ENCODE measurements around the gene PTGER2.

Gene PTGER2

GRCh38 chr14:52338051-52338681, 24.1 kb downstream of the PTGER2 start:
- peak; percentile 88 for DNase-seq (ENCODE audit: low read depth)

DNA sequence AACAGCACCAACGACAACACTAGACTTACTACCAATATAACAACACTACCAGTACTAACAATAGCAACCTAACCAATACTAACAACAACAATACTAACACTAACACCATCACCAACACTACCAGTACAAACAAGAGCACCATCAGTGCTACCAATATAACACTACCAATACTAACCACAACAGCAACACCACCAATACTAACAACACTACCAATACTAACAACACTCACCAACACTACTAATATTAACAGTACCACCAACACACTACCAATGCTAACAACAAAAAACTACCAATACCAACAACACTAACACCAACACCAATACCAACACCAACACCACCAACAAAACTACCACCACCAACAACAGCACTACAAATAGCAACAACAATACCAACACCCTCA, 25.1 kb downstream of the PTGER2 start:
- DNase-seq (ENCODE audit: low read depth), result no peak

GRCh38 chr14:52342849-52343596, 28.9 kb downstream of the PTGER2 start:
- DNase-seq (ENCODE audit: low read depth), result peak; percentile 67

DNA sequence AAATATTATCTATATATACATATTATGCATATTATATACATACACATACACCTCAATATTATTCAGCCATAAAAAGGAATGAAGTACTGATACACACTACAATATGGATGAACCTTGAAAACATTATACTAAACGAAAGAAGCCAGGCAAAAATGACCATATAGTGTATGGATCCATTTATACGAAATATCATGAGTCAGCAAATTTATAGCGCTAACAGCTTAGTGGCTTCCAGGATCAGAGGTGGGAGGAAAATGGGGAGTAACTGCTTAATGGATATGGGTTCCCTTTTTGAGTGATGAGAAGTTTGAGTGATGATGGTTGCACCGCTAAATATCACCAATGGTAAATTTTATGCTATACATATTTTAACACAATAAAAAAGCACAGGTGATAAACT, 32.7 kb downstream of the PTGER2 start:
- DNase-seq (ENCODE audit: low read depth), result no peak

- no peak for DNase-seq (ENCODE audit: low read depth)
Observed at GRCh38 chr14:52348279-52348678, 34.2 kb downstream of the PTGER2 start.

- peak; percentile 83 for DNase-seq (ENCODE audit: low read depth)
Observed at GRCh38 chr14:52348776-52349175, 34.7 kb downstream of the PTGER2 start.

- no peak for DNase-seq (ENCODE audit: low read depth)
Observed at GRCh38 chr14:52349731-52350130, 35.6 kb downstream of the PTGER2 start.

- no peak for DNase-seq (ENCODE audit: low read depth)
Observed at GRCh38 chr14:52350445-52350844, 36.3 kb downstream of the PTGER2 start.

DNA sequence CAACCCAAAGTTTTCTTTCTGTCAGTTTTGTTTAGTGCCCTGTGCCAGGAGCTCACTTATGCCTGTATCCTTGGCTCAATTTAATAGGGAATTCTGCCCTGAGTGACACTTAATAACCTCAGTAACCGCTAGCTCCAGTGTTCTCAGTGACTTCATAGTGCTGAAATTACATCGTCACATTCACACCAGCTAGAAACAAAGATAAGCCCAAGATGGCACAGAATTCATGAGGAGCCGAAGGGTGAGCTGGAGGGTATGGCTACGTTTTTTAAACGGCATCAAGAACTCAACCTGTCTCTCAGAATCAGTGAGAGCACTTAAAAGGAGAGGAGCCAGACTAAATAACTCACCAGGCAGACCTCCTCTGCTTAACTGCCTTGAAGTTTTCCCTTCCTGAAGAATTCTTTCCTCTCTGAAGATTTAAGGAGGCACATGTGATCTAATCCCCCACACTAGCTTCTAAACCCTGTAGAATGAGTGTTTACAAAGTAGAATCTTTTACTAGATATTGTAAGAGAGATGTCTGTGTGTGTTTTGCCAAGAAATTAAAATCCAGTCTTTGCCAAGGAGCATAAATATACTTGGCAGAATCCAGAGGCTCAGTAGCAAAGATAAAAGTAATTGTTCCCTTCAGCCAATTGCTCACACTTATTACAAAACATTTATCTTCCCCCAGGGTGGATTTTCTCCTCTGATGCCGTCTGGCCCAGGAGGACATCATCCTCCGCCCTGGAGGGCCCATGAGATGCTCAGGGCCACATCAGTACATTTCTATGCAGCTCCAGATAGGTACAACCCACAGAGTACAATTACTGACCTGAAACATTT, 37.3 kb downstream of the PTGER2 start:
- peak; percentile 99 for DNase-seq (ENCODE audit: low read depth)

DNA sequence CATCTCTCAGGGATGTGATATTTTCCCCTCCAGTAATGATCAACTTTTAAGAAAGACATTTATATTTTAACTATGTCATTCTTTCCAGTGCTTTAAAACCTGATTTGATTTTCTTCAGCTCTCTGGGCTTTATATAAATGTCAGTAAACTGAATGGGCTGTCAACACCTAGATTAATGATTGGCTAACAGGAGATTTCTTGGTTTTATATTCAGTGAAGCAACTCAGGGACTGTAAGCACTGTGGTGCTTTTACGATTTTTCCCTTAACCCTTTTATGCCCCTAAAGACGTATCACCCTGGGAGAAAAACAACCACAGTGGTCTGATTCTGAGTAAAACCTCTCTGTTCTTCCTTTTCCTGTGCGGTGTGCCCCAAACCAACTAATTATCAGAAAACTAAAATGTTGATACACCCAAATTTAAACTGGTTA, 38.0 kb downstream of the PTGER2 start:
- peak; percentile 89 for DNase-seq (ENCODE audit: low read depth)

DNA sequence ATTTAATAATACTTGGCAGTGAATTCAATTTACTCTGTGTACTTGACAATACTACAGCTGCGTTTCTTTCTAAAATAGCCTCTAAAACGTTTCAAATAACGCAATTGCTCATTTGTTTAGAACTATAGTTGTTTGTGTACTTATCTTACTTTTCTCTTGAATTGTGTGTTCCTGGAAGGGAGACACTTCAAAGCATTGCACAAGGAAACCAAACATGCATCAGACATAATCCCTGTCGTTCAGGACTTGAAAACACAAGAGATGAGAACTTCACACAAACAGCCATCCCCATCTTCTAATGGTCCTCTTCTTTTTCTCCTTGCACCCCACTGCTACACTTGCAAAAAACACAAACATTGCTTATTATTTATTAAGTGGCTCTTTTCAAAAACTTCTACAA, 38.5 kb downstream of the PTGER2 start:
- DNase-seq (ENCODE audit: low read depth), result peak; percentile 97

- DNase-seq (ENCODE audit: low read depth), result no peak
Observed at GRCh38 chr14:52354242-52354641, 40.1 kb downstream of the PTGER2 start.

DNA sequence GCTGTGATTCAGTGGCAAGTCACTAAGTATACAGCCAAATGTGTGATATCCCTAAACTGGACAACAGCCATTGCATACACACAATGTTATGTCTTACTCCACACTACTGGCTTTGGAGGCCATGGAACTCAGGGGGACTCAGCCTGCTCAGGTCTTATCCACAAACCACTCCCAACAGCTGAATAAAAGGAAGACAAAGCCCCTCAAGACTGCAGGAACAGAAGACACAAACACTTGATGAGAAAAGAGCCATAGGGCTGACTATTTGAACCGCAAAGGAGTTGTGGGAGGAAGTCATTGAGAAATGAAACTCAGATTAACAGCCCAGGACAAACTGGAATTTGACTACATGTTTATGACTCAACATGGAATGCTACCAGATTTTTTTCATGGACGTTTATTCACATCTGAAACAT, 40.9 kb downstream of the PTGER2 start:
- DNase-seq (ENCODE audit: low read depth), result peak; percentile 99

- no peak for DNase-seq (ENCODE audit: low read depth)
Observed at GRCh38 chr14:52355526-52355925, 41.4 kb downstream of the PTGER2 start.

DNA sequence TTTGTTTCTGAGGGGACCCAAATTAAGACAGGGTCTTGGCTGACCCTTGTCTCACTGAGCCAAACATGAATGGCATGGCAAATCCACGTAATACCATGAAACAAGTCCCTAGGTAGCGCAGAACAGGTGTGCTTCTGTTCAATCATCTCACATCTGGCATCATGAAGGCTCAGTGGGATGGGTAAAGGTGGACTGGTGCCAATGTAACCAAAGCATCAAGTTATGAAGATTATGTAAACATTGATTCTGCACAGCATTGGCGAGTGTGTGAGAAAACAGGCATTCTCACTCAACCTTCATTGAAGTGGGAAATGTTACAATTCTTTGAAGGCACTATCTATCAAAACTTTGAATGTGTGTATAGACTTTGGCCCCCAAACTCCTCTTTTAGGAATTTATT, 41.9 kb downstream of the PTGER2 start:
- DNase-seq (ENCODE audit: low read depth), result no peak

- DNase-seq (ENCODE audit: low read depth), result peak; percentile 62
Observed at GRCh38 chr14:52360831-52361230, 46.7 kb downstream of the PTGER2 start.

DNA sequence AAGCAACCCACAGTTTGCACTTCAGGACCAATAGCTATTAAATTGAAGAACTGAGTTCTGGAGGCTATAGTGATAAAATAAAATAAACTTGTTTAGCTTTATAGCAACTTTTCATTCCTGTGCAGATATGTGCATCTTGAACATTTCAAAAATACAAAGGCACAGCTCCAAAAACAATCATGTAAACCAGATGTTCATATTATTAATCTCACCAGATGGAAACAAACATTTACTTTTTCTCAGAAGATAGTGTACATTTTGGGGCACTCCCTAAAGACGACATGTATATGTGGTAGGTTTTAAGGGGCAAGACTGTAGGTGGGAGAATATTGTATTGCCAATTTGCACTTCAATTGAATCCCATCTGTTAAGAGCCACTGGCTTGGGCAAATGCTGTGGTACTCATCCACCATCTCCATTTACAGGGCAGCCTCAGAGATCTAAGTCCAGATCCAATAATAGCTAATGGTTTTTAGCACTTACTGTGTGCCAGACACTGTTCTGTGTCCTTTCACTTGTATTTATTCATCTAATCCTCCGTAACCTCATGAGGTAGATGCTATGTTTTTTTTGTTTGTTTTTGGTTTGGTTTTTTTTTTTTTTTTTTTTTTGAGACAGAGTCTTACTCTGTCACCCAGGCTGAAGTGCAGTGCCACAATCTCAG, 49.1 kb downstream of the PTGER2 start:
- DNase-seq (ENCODE audit: low read depth), result no peak

DNA sequence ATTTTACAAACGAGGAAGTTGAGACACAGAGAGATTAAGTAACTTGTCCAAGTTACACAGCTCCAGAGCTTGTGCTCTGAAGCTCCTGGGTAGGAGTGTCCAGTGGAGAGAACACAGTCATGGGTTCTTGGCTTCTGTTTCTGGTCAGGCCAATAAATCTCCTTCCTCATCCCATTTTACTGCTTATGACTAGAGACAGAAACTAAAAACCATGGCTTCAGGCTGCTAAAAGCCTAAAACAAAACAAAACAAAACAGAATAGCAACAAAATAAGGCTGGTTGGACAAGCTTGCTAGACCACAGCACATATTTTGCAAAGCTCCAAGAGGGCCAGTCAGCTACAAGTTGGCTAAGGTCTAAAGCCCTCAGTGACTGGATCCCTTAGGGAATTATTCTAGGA, 49.8 kb downstream of the PTGER2 start:
- no peak for DNase-seq (ENCODE audit: low read depth)

- no peak for DNase-seq (ENCODE audit: low read depth)
Observed at GRCh38 chr14:52365071-52365470, 51.0 kb downstream of the PTGER2 start.

DNA sequence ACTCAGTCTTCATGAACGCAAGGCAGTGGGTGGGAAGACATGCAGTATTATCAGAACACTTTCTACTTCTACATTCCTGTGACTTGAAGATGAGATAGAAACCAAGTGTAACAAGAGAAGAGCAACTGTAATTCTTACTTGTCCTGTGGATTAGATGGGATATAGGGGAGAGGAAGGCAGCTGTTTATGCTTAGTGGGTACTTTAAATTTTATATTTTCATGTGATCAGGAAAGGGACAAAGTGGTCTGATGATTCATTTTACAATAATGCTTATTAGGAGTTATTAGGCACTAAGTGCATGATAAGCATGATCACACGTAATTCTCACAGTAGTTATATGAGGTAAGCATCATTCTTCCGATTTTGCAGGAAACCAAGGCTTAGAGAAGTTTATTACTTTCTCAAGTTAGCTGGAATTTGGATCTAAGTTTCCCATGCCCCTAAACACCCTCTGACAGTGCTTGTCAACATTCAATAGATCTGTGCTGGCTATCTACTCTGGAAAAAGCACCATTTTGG, 52.7 kb downstream of the PTGER2 start:
- no peak for DNase-seq (ENCODE audit: low read depth)

DNA sequence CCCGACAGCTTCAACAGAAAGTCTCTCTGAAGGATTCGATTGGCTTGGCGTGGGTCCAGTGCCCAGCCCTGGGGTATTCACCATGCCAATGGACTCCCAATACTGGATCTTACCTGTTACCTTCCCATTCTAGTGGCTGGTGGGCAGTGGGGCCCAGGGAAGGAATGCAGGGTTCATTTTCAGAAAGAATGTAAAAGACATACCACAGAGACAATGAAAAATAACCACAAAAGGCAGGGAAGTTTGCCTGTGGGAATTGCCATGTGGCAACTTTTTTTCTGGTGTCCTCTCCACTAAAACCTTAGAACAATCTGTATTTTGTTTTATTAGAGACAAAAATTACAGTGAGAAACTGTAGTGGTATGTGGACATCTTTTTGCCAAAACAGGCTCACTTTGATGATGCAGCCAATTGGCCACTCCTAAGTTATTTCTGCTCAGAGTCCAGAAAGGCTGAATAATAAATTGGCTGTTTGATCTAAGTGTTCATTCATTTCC, 55.2 kb downstream of the PTGER2 start:
- peak; percentile 68 for DNase-seq (ENCODE audit: low read depth)

- DNase-seq (ENCODE audit: low read depth), result no peak
Observed at GRCh38 chr14:52370406-52370935, 56.4 kb downstream of the PTGER2 start.

All from amniotic epithelial cell (primary cell).